Loucy (cell line): Measurements from ENCODE around the gene EPN1.

Experiments used
- H2AFZ ChIP-seq: fragments of 200-600 bp; sonication (generic); 2 replicates; pipeline ENCODE4 v1.6.0; 2016; ENCODE audit warnings: antibody characterized with exemption, mild to moderate bottlenecking, low read length, moderate library complexity
- H3F3A ChIP-seq: fragments of 200-600 bp; 2 replicates; pipeline ENCODE4 v1.6.0; 2016; ENCODE audit warnings: antibody characterized with exemption, low read depth, mild to moderate bottlenecking
- H3K27me3 ChIP-seq: fragments of 200-600 bp; sonication (generic); 2 replicates; pipeline ENCODE4 v1.6.1; 2014; ENCODE audit warnings: low read length, mild to moderate bottlenecking; ENCODE audit not compliant: insufficient read depth, poor library complexity, severe bottlenecking
- H3K36me3 ChIP-seq: fragments of 200-600 bp; sonication (generic); 2 replicates; pipeline ENCODE4 v1.6.1; 2016; ENCODE audit warnings: low read length; ENCODE audit not compliant: insufficient read depth
- H3K4me1 ChIP-seq: fragments of 200-600 bp; sonication (generic); 2 replicates; pipeline ENCODE4 v1.5.1; 2014; ENCODE audit warnings: low read length, mild to moderate bottlenecking; ENCODE audit not compliant: insufficient read depth, poor library complexity, severe bottlenecking
- H3K4me2 ChIP-seq: fragments of 200-600 bp; sonication (generic); 2 replicates; pipeline ENCODE4 v1.6.0; 2014; ENCODE audit warnings: antibody characterized with exemption, low read length, low read depth, mild to moderate bottlenecking; ENCODE audit not compliant: poor library complexity, severe bottlenecking
- H3K4me3 ChIP-seq: fragments of 200-600 bp; sonication (generic); 2 replicates; pipeline ENCODE4 v1.5.1; 2014; ENCODE audit warnings: low read length, mild to moderate bottlenecking, mixed read lengths; ENCODE audit not compliant: poor library complexity, severe bottlenecking
- H3K79me2 ChIP-seq: fragments of 200-600 bp; sonication (generic); 2 replicates; pipeline ENCODE4 v1.6.1; 2014; ENCODE audit warnings: low read length; ENCODE audit not compliant: insufficient read depth
- H3K9ac ChIP-seq: fragments of 200-600 bp; sonication (generic); 2 replicates; pipeline ENCODE4 v1.6.0; 2014; ENCODE audit warnings: mild to moderate bottlenecking, low read depth, low read length, moderate library complexity; ENCODE audit not compliant: poor library complexity, severe bottlenecking
- H3K9me2 ChIP-seq: fragments of 200-600 bp; sonication (generic); replicated peaks from 2 replicates; pipeline ENCODE4 v1.6.1; 2016; ENCODE audit warnings: low read depth, low read length, mixed read lengths
- H3K9me3 ChIP-seq: fragments of 200-600 bp; sonication (generic); 2 replicates; pipeline ENCODE4 v1.6.1; 2014; ENCODE audit warnings: mild to moderate bottlenecking, antibody characterized with exemption, low read length, low read depth; ENCODE audit not compliant: insufficient read depth
- H4K20me1 ChIP-seq: fragments of 200-600 bp; sonication (generic); 2 replicates; pipeline ENCODE4 v1.6.0; 2014; ENCODE audit warnings: antibody characterized with exemption, low read length, mild to moderate bottlenecking; ENCODE audit not compliant: insufficient read depth, poor library complexity, severe bottlenecking
- EZH2phosphoT487 ChIP-seq: fragments of 200-600 bp; IDR thresholded peaks from 2 replicates; pipeline ENCODE4 v1.6.1; 2018; ENCODE audit warnings: antibody characterized with exemption, mild to moderate bottlenecking, moderate library complexity, borderline replicate concordance
- TF ChIP-seq, protein P1 (sequence below): fragments of 200-600 bp; sonication (generic); conservative IDR thresholded peaks from 2 replicates; pipeline ENCODE4 v1.5.1; 2014; ENCODE audit warnings: mild to moderate bottlenecking, antibody characterized with exemption, low read length

EPN1 gene

GRCh38 chr19:55678121-55678671 lies 3.2 kb downstream of the EPN1 start:
- no peak overlapping the region for H3K4me3 ChIP-seq
- H3K36me3 ChIP-seq = peaks cover 76% of the 10 kb centered on the region
- no peak overlapping the region for H2AFZ ChIP-seq
- TF ChIP-seq, protein P1, sequence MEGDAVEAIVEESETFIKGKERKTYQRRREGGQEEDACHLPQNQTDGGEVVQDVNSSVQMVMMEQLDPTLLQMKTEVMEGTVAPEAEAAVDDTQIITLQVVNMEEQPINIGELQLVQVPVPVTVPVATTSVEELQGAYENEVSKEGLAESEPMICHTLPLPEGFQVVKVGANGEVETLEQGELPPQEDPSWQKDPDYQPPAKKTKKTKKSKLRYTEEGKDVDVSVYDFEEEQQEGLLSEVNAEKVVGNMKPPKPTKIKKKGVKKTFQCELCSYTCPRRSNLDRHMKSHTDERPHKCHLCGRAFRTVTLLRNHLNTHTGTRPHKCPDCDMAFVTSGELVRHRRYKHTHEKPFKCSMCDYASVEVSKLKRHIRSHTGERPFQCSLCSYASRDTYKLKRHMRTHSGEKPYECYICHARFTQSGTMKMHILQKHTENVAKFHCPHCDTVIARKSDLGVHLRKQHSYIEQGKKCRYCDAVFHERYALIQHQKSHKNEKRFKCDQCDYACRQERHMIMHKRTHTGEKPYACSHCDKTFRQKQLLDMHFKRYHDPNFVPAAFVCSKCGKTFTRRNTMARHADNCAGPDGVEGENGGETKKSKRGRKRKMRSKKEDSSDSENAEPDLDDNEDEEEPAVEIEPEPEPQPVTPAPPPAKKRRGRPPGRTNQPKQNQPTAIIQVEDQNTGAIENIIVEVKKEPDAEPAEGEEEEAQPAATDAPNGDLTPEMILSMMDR = no peak
- H3K4me2 ChIP-seq = no peak overlapping the region
- H3F3A ChIP-seq = peaks cover 5% of the 10 kb centered on the region; the same call in 1 of the 2 replicates
- H3K9me2 ChIP-seq = no peaks in the 10 kb centered on the region
- H3K27me3 ChIP-seq = no peaks in the 10 kb centered on the region
- no peak overlapping the region for H3K9ac ChIP-seq
- H3K4me1 ChIP-seq = peaks cover 4% of the 10 kb centered on the region
- H3K79me2 ChIP-seq = peaks cover 50% of the 10 kb centered on the region; the same call in 1 of the 2 replicates
- H4K20me1 ChIP-seq = peaks cover 48% of the 10 kb centered on the region
- no peaks in the 10 kb centered on the region for H3K9me3 ChIP-seq

GRCh38 chr19:55679343-55680257 lies 4.6 kb downstream of the EPN1 start:
- Histone ChIP-seq H3K4me2 (no peak overlapping the region), H3K36me3 (peaks cover 78% of the 10 kb centered on the region; the same call in 1 of the 2 replicates), H3F3A (peaks cover 1% of the 10 kb centered on the region; the same call in 1 of the 2 replicates), H3K27me3 (no peaks in the 10 kb centered on the region), H3K4me1 (peaks cover 4% of the 10 kb centered on the region), H3K9ac (no peak overlapping the region), H3K4me3 (no peak overlapping the region), H3K9me2 (no peaks in the 10 kb centered on the region), H2AFZ (no peak overlapping the region), H4K20me1 (peaks cover 38% of the 10 kb centered on the region), H3K79me2 (peaks cover 40% of the 10 kb centered on the region; the same call in 1 of the 2 replicates), H3K9me3 (no peaks in the 10 kb centered on the region)
- TF ChIP-seq, protein P1 = no peak
- TF ChIP-seq EZH2phosphoT487 = no peak

DNA sequence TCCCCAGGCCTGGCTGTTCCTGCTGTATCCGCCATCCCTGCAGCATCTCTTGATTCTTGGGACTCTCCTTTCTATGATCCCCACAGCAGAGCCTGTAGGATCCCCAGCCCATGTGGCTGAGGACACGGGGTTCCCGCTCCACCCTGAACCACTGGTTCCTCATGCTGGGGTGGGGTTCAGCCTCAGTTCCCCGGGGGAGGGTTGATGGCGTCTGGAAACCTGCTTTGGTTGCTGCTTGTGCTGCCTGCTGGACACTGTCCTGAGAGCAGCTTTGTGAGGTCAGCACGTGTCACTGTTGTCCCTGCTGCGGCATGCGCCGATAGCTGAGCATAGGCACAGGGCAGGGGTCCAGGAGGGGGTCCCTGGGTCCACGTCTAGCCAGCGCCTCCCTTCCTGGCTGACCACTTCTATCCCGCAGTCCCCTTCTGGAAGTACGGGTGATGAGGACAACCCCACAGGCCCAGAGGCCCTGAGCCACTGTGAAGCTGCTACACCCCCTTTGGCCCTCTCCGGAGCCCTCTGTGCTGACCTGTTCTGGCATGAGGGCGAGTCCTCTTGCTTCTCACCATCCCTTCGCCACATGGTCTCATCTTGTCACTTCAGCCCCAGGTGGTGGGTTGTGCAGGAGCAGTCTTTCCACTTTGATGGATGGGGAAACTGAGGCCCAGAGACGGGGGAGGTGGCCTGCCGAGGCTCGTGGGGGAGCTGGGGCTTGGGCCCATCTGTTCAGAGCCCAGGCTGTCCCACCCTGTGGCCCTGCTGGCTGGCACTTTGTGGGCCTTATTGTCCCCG lies 5.5 kb downstream of the EPN1 start:
- Histone ChIP-seq H3K4me2 (no peak overlapping the region), H2AFZ (no peak overlapping the region), H3K9ac (no peak overlapping the region), H4K20me1 (peaks cover 35% of the 10 kb centered on the region), H3K9me2 (no peaks in the 10 kb centered on the region), H3K79me2 (peaks cover 38% of the 10 kb centered on the region; the same call in 1 of the 2 replicates), H3F3A (no peaks in the 10 kb centered on the region), H3K9me3 (no peaks in the 10 kb centered on the region), H3K4me3 (no peak overlapping the region), H3K4me1 (peaks cover 4% of the 10 kb centered on the region), H3K27me3 (no peaks in the 10 kb centered on the region), H3K36me3 (peaks cover 81% of the 10 kb centered on the region; the same call in 1 of the 2 replicates)
- TF ChIP-seq, protein P1 = no peak
- TF ChIP-seq EZH2phosphoT487 = no peak
